ENCODE measurements around the gene CACNA1E.

The CACNA1E gene

GRCh38 chr1:181608948-181609347 is 125.6 kb downstream of the CACNA1E start:
- no peak for TF ChIP-seq CTCF (IDR thresholded peaks at IDR 0.05; ENCODE audit: low read depth, low read length)
- no peak overlapping the region for H3K4me3 ChIP-seq (ENCODE audit: low read depth, low read length)

GRCh38 chr1:181612100-181612499 is 128.8 kb downstream of the CACNA1E start:
- H3K4me3 ChIP-seq (ENCODE audit: low read depth, low read length) = no peak overlapping the region
- TF ChIP-seq CTCF (IDR thresholded peaks at IDR 0.05; ENCODE audit: low read depth, low read length) = no peak

GRCh38 chr1:181618559-181618958 is 135.2 kb downstream of the CACNA1E start:
- TF ChIP-seq CTCF (IDR thresholded peaks at IDR 0.05; ENCODE audit: low read depth, low read length) = no peak
- H3K4me3 ChIP-seq (ENCODE audit: low read depth, low read length) = no peak overlapping the region

- H3K4me3 ChIP-seq (ENCODE audit: low read depth, low read length) = no peak overlapping the region
- TF ChIP-seq CTCF (IDR thresholded peaks at IDR 0.05; ENCODE audit: low read depth, low read length) = no peak
Measured at GRCh38 chr1:181620183-181620582, 136.9 kb downstream of the CACNA1E start.

- TF ChIP-seq CTCF (IDR thresholded peaks at IDR 0.05; ENCODE audit: low read depth, low read length) = no peak
- H3K4me3 ChIP-seq (ENCODE audit: low read depth, low read length) = no peak overlapping the region
Measured at GRCh38 chr1:181623850-181624249, 140.5 kb downstream of the CACNA1E start.

- no peak overlapping the region for H3K4me3 ChIP-seq (ENCODE audit: low read depth, low read length)
- no peak for TF ChIP-seq CTCF (IDR thresholded peaks at IDR 0.05; ENCODE audit: low read depth, low read length)
Measured at GRCh38 chr1:181626279-181626938, 143.1 kb downstream of the CACNA1E start.

GRCh38 chr1:181630398-181630797 is 147.1 kb downstream of the CACNA1E start:
- no peak overlapping the region for H3K4me3 ChIP-seq (ENCODE audit: low read depth, low read length)
- TF ChIP-seq CTCF (IDR thresholded peaks at IDR 0.05; ENCODE audit: low read depth, low read length) = no peak

All from WI38 (cell line).